ENCODE measurements around the gene USP31.

USP31 gene

DNA sequence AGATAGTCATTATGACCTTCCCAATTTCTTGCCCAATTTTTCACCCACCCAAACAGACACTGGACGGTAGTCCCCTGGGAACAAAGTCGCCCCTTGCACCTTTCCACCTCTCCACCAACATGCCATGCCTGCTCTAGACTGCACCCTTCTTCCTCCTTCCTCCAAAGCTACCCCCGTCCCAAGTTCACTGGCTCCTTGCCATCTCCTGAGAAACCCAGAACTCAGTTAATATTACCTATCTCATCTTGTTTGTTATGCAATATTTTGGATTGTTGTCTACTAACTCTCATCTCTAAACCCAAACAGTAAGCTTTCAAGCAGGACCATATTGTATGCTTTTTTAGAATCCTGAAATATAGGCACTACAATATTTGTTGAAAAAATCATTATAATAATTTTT lies 63.3 kb downstream of the USP31 start:
- no peak for DNase-seq
- Mint-ChIP-seq H3K9me3 (no peaks in the 10 kb centered on the region), H3K36me3 (peaks cover 9% of the 10 kb centered on the region), H3K4me1 (no peaks in the 10 kb centered on the region), H3K27ac (no peak overlapping the region), H3K4me3 (no peak overlapping the region), H3K27me3 (no peaks in the 10 kb centered on the region)
- CTCF ChIA-PET = no interaction called here

DNA sequence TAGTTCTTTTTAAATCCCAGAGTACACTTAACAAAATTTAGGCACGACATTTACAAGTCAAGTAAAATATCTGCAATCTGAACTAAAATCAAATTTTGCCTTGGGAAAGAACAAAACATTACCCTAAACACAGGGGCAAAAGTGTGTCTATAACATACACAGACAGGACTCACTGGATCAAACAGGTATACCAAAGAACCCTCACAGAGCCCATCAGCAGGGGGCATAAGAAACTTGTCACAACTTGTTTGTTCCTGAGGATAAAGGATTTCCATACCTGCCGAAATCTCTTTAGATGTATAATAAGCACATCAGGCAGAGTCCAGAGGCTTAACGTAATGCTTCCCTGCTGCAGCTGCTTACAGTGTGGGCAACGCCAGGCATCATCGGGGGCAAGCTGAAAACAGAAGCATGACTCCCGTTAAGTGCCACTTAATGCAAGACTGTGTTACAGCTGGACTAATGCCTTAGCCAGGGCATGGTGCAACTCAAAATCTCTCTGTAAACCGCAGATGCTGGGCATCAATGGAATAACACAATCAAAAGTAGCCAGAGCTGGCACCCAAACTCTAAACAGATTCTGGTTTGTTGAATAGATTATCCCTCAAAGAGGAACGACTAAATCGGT lies 67.0 kb downstream of the USP31 start:
- no peak overlapping the region for H3K27ac Mint-ChIP-seq
- no peak overlapping the region for H3K4me3 Mint-ChIP-seq
- H3K27me3 Mint-ChIP-seq = no peaks in the 10 kb centered on the region
- no peaks in the 10 kb centered on the region for H3K9me3 Mint-ChIP-seq
- H3K4me1 Mint-ChIP-seq = no peaks in the 10 kb centered on the region
- DNase-seq = no peak
- peaks cover 14% of the 10 kb centered on the region for H3K36me3 Mint-ChIP-seq
- CTCF ChIA-PET = no interaction called here

DNA sequence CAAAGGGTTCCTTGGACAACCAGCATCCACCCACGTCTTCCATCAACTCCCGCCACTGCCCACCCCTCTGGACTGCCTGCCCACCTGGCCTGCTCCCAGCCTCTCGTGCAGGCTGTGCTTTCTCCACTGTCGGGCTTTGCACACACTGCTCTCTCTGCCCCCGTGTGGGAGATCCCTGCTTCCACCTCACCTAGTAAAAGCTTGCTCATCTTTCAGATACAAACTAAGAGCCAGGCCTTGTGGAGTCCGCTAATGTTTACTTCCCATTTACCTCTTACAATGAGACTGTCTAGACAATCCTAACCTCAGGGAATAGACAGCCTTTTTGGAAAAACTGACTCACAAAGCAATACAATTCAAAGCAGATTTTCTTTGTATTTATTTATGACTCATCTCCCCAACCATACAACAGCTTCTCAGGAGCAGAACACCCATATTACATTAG lies 67.6 kb downstream of the USP31 start:
- H3K9me3 Mint-ChIP-seq = no peaks in the 10 kb centered on the region
- no peak overlapping the region for H3K27ac Mint-ChIP-seq
- H3K36me3 Mint-ChIP-seq = peaks cover 14% of the 10 kb centered on the region
- no peak for DNase-seq
- no peaks in the 10 kb centered on the region for H3K4me1 Mint-ChIP-seq
- no peak overlapping the region for H3K4me3 Mint-ChIP-seq
- H3K27me3 Mint-ChIP-seq = no peaks in the 10 kb centered on the region
- CTCF ChIA-PET = no interaction called here

DNA sequence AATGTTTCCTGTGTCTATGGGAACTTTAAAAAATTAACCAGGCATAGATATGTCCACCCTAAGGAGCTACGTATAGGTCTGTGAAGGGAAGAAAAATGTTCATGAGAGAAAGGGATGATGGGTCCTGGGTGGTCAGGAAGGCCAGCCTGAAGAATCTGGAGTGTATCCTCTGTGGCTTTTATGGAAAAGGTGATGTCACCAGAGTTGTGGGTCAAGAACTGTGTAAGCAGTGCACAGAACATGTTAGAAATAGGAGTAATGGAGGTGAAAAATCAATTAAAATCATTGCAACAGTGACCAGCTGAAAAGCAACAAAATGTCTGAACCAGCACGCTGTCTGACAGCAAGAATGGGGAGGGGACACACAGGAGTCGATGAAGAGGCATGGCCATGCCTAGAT lies 68.5 kb downstream of the USP31 start:
- Mint-ChIP-seq H3K27ac (no peak overlapping the region), H3K36me3 (peaks cover 14% of the 10 kb centered on the region), H3K27me3 (no peaks in the 10 kb centered on the region)

DNA sequence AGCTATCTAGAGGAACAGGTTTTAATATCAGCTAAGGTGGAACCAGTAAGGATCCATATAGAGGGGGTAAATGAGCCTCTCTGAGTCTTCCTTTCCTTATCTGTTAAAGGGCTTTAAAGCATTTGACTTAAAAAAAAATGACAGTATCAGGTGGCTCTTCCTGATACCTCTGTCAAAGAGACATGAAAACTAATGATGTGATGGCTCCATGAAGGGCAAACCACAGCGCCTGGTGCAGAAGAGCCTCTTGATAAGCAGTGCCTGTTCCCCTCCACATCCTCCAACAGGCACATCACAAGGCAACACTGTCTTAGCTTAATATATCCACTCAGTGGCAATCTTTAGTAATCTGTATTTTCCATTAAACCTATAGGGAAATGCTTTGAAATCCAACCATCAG lies 68.9 kb downstream of the USP31 start:
- Mint-ChIP-seq H3K27me3 (no peaks in the 10 kb centered on the region), H3K4me1 (no peaks in the 10 kb centered on the region), H3K4me3 (no peak overlapping the region), H3K36me3 (peaks cover 14% of the 10 kb centered on the region), H3K9me3 (no peaks in the 10 kb centered on the region), H3K27ac (no peak overlapping the region)
- DNase-seq = no peak
- CTCF ChIA-PET = no interaction called here

More for the DNA sequence above, 68.5 kb downstream of the USP31 start:
- Mint-ChIP-seq H3K4me3 (no peak overlapping the region), H3K4me1 (no peaks in the 10 kb centered on the region), H3K9me3 (no peaks in the 10 kb centered on the region)
- CTCF ChIA-PET = no interaction called here
- no peak for DNase-seq

DNA sequence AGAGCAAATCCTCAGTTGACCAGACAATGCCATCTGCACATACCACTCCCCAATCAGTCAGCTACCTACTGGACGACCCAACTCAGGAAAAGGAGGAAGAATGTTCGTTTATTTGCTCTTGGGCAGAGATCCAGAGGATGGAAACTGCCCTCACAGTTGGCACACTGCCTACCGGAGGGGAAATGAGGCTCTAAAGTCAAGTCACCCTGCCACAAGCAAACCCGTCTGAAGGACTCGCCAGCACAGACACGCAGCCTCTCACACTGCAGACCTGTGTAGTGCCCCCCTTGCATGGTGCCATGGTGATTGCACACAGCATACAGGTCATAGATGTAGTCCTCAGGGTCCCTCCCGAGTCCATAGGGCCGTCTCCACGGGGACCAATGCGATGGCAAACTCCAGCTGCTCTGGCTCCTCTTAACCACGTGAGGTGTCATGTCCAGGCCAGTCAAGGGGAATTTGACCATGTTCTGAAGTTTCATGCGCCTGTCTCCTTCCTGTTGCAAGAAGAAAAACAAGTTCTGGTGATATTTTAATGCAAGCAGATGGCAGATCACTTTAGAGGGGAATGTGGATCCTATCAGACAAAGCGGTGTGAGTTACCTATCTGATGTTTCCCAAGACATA lies 69.5 kb downstream of the USP31 start:
- peaks cover 13% of the 10 kb centered on the region for H3K36me3 Mint-ChIP-seq
- H3K4me3 Mint-ChIP-seq = no peak overlapping the region
- no peak overlapping the region for H3K27ac Mint-ChIP-seq
- CTCF ChIA-PET = interaction anchor here (0.6 kb wide), 1 partner anchor 875 kb away, joined by 3 read pairs; no protein-coding TSS in a partner anchor
- no peak for DNase-seq
- no peaks in the 10 kb centered on the region for H3K27me3 Mint-ChIP-seq
- no peaks in the 10 kb centered on the region for H3K4me1 Mint-ChIP-seq
- H3K9me3 Mint-ChIP-seq = no peaks in the 10 kb centered on the region

DNA sequence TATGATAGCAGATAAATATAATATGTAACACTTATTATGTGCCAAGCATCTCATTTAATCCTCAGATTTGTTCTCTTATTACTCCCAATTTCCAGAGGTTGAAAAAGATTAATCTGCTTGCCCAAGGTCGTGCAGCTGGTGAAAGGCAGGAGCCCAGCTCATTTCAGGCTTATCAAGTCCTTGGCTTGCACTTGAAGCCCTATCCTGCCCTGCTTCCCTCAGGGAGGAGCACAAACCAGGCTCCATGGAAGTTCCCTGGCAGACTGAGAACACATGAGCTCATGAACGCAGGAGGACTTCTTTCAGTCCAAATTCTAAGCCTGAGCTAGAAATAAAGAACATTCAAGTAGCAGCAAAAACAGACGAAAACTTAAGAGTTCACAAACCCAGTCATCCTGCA lies 74.8 kb downstream of the USP31 start:
- no peak for DNase-seq
- CTCF ChIA-PET = interaction anchor here (1.5 kb wide), 1 partner anchor 10 kb away, joined by 4 read pairs; no protein-coding TSS in a partner anchor
- Mint-ChIP-seq H3K27me3 (no peaks in the 10 kb centered on the region), H3K36me3 (peaks cover 10% of the 10 kb centered on the region), H3K9me3 (no peaks in the 10 kb centered on the region), H3K4me1 (no peaks in the 10 kb centered on the region), H3K4me3 (no peak overlapping the region), H3K27ac (no peak overlapping the region)

DNA sequence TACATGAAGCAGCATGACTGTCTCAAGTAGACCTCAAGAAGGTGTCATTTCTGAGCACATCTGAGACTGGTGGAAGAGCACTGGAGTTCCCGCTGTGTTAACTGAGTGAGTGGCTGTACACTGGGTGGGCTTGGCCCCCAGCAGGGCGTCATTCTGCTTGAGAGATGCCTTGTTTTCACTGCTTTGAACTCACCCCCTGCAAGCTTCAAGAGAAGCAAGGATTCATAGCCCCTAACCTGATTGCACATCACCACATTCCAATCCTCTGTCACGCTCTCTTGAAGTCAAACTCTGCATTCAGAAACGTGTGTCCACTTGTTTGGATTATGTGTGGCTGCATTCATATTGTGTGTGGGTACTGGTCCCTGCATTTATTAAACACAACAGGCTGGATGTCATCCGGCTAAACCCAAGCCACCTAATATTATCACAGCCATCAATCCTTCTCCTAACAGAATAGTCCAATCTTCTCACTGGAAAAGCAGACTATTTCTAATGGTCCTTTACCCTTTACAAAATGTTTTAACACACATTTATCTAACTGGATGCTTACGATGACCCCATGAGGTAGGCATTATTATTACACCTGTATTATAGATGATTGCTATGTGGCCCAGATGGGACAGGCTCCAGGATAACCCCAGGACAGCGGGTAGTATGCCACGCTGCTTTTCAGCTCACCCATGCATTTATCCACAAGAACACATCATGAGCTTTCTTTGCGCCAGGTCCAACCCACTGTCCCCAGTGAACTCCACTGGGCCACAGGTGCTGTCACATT lies 76.3 kb downstream of the USP31 start:
- H3K9me3 Mint-ChIP-seq = no peaks in the 10 kb centered on the region
- H3K27me3 Mint-ChIP-seq = no peaks in the 10 kb centered on the region
- no peak for DNase-seq
- H3K36me3 Mint-ChIP-seq = peaks cover 11% of the 10 kb centered on the region
- H3K4me3 Mint-ChIP-seq = no peak overlapping the region
- CTCF ChIA-PET = no interaction called here
- H3K27ac Mint-ChIP-seq = no peak overlapping the region
- H3K4me1 Mint-ChIP-seq = no peaks in the 10 kb centered on the region

DNA sequence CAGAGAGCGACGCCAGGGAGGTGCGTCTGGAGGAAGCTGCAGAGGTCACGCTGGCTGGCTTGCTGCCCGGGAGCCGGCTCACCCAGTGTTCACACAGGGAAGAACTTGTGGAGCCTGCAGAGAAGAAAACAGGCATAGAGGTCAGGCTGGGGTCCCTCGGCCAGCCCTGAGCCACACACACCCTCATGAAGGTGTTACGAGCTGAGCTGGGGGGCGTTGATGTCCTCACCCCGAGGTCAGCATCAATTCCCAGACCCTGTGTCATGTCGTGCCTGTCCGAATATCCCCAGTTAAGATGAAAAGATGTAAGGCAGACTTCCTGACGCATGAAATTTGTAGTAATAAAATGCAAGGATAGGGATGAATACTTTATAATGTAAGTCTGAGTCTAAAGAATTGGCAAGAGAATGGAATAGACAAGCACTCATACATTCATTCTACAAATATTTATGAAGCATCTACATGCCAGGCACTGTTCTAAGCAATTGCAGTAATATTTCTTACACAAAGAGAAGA lies 77.1 kb downstream of the USP31 start:
- DNase-seq = no peak
- H3K4me3 Mint-ChIP-seq = no peak overlapping the region
- H3K27ac Mint-ChIP-seq = no peak overlapping the region
- no peaks in the 10 kb centered on the region for H3K9me3 Mint-ChIP-seq
- no peaks in the 10 kb centered on the region for H3K4me1 Mint-ChIP-seq
- CTCF ChIA-PET = interaction anchor here (1.9 kb wide), 1 partner anchor 363 kb away, joined by 4 read pairs; no protein-coding TSS in a partner anchor
- no peaks in the 10 kb centered on the region for H3K27me3 Mint-ChIP-seq
- peaks cover 13% of the 10 kb centered on the region for H3K36me3 Mint-ChIP-seq

DNA sequence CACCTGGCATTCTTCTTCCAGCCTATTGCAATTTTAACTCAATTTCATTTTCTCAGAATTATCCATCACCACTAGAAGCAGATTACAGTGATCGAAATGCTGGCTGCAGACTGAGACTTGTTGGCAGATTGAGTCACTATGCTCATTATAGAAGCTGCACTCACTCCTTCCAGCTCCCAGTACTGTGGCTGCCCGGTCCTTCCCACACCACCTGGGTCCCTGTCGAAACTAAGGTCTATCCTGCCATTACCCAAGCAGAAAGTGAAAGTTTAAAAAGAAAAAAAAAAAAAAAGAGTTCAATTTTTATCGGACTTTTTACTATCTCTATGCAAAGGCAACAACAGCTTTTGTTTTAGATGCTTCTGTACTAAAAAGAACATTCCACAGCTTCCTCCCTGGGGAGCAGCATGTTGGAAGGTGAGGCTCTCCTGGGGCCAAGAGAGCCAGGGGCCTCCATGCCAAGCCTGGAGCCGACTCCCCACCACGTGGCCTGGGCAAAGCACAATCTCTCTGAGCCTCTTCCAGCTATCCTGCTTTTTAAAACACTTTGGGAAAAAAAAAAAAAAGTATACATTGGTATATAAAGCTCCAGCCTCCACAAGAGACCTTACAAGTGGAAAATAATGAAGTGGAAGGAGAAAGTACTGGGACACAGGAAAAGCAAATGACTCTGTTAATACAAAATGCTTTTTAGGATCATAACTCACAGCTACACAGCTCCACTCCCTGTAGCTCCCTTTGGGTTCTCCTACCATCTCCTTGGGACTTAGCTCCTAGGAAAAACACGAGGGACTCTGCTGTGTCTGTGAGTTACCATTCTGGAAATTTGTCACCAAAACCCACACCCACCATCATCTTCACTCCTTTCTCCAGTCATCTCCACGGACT lies 77.8 kb downstream of the USP31 start:
- DNase-seq = no peak
- no peaks in the 10 kb centered on the region for H3K27me3 Mint-ChIP-seq
- H3K9me3 Mint-ChIP-seq = no peaks in the 10 kb centered on the region
- no peak overlapping the region for H3K27ac Mint-ChIP-seq
- no peak overlapping the region for H3K4me3 Mint-ChIP-seq
- no peaks in the 10 kb centered on the region for H3K4me1 Mint-ChIP-seq
- CTCF ChIA-PET = interaction anchor here (1.1 to 1.9 kb wide), 2 partner anchors 11 to 364 kb away, joined by 4 to 5 read pairs; no protein-coding TSS in a partner anchor
- H3K36me3 Mint-ChIP-seq = peaks cover 13% of the 10 kb centered on the region

DNA sequence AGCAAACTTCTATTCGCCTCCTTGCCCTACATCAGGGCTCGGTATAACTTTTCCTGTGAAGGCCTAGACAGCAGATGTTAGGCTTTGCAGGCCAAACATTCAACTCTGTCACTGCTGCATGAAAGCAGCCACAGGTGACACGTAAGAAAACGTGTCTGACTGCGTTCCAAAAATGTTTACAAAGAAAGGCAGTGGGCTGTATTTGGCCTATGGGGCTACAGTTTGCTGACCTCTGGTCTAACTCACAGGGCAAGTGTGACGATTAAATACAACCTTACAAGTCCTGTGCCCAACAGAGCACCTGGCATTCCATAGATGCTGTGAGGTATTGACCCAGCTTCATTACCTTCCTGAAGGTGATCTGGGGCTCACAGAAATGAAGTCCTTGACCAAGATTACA lies 79.4 kb downstream of the USP31 start:
- peaks cover 13% of the 10 kb centered on the region for H3K36me3 Mint-ChIP-seq

DNA sequence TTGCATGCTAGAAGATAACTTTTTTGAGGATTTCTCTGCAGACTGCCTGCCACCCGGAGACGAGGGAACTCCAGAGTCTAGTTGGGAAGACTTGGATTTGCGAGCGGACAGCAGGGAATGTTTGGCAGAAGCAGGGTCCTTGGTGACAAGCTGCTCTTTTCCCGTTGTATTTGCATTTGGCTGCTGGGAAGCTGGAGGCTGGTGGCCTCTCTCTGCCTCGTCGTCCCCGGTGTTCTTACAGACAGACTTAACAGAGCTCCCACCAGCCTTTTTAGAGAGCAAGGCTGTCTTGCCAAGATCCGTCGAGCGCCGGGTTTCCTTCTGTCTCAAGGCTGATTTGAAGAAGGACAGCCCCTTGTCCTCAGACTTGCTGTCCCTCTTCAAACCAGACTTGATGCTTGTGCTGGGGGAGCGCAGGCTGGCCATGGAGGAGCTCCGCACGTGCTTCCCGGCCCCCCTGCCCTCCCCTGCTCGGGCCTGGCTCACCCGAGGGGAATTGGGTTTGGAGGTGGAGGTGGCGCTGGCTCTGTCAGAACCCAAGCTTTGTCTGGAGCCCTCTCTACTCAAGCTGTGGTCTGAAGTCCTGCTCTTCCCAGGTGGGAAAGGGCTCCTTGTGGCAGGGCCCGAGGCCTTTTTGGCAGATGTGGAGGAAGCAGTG lies 81.0 kb downstream of the USP31 start:
- H3K36me3 Mint-ChIP-seq = peaks cover 10% of the 10 kb centered on the region
- no peak for DNase-seq
- H3K27ac Mint-ChIP-seq = no peak overlapping the region
- H3K27me3 Mint-ChIP-seq = no peaks in the 10 kb centered on the region
- CTCF ChIA-PET = no interaction called here
- H3K4me1 Mint-ChIP-seq = no peaks in the 10 kb centered on the region
- H3K9me3 Mint-ChIP-seq = no peaks in the 10 kb centered on the region
- H3K4me3 Mint-ChIP-seq = no peak overlapping the region

More for the DNA sequence above, 79.4 kb downstream of the USP31 start:
- H3K9me3 Mint-ChIP-seq = no peaks in the 10 kb centered on the region
- H3K27ac Mint-ChIP-seq = no peak overlapping the region
- CTCF ChIA-PET = no interaction called here
- no peaks in the 10 kb centered on the region for H3K4me1 Mint-ChIP-seq
- H3K27me3 Mint-ChIP-seq = no peaks in the 10 kb centered on the region
- no peak for DNase-seq
- H3K4me3 Mint-ChIP-seq = no peak overlapping the region

DNA sequence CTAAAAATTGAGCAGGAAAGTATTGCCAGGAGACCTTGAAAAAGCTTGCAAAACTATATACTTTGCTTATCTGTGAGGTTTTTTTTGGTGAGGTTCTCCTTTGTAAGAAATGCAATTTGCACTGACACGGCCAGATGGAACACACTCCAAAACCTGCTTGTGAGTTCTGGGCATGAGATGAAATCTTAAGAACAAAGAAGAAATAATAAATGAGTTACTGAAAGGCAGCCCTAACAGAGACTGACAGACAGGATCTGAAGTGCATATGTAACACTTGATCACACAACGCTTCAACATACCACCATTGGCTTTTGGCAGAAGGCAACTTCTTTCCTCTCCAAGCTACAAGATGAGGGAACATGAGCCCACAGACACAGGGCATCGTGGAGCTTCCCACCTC lies 82.6 kb downstream of the USP31 start:
- CTCF ChIA-PET = no interaction called here
- no peaks in the 10 kb centered on the region for H3K27me3 Mint-ChIP-seq

More for the DNA sequence above, 82.6 kb downstream of the USP31 start:
- no peaks in the 10 kb centered on the region for H3K4me1 Mint-ChIP-seq
- H3K36me3 Mint-ChIP-seq = peaks cover 9% of the 10 kb centered on the region
- no peak for DNase-seq
- H3K9me3 Mint-ChIP-seq = no peaks in the 10 kb centered on the region
- no peak overlapping the region for H3K4me3 Mint-ChIP-seq
- no peak overlapping the region for H3K27ac Mint-ChIP-seq
